ENCODE measurements around the gene RAPGEF6. TPM values are rescaled to one million over a fixed set of nuclear protein-coding genes. Genes with fewer than 3 reads are reported as not detected.
A peak's percentile ranks its signal among the peaks of the same experiment; 100 is the strongest.
"Not testable (repeated sequence)": the region's sequence is repeated elsewhere in the genome, so short reads cannot be mapped to it uniquely, and the experiment has no call there.

Gene RAPGEF6
- total RNA-seq (2014; rRNA removed; shearing (Covaris generic); ENCODE audit: low replicate concordance): 46.8 and 50.7 TPM in 2 replicates

GRCh38 chr5:131634996-131635683 is at the start of gene RAPGEF6:
Gene RAPGEF6 (minus strand): TSS chr5:131635229. CDS start chr5:131635030, 199 bp downstream.
- H3K9me3 ChIP-seq (ENCODE audit: low read length): no peaks in the 10 kb centered on the region
- H3K27ac ChIP-seq (ENCODE audit: low read length): peak within 1 kb of the TSS; percentile 98
- H3K9ac ChIP-seq (ENCODE audit: low read length): peak within 1 kb of the TSS; percentile 91
- no peak within 1 kb of the TSS; the same call in 1 of the 2 replicates for H2AFZ ChIP-seq (ENCODE audit: low read length)
- peaks cover 9% of the 10 kb centered on the region; the same call in 1 of the 2 replicates for H3K36me3 ChIP-seq (ENCODE audit: insufficient read depth, low read length)
- no peaks in the 10 kb centered on the region for H3K9me2 ChIP-seq (replicated peaks; ENCODE audit: insufficient read depth, low read length)
- H3K4me2 ChIP-seq (ENCODE audit: low read depth, low read length, poor library complexity, severe bottlenecking): peak within 1 kb of the TSS; percentile 98
- H3K79me2 ChIP-seq (ENCODE audit: low read length): peaks cover 49% of the 10 kb centered on the region
- no peaks in the 10 kb centered on the region for H3K27me3 ChIP-seq (ENCODE audit: low read length)
- peak; percentile 100 for DNase-seq
- peaks cover 56% of the 10 kb centered on the region for H3K4me1 ChIP-seq (ENCODE audit: low read length)
- H3K4me3 ChIP-seq (ENCODE audit: low read length): peak within 1 kb of the TSS; percentile 83
- no peaks in the 10 kb centered on the region for H4K20me1 ChIP-seq (ENCODE audit: insufficient read depth, low read depth, low read length)

- Histone ChIP-seq H3K4me3 (ENCODE audit: low read length) (no peak overlapping the region), H3K36me3 (ENCODE audit: insufficient read depth, low read length) (peaks cover 6% of the 10 kb centered on the region; the same call in 1 of the 2 replicates), H3K4me1 (ENCODE audit: low read length) (peaks cover 3% of the 10 kb centered on the region; the same call in 1 of the 2 replicates)
These were observed 49.6 kb upstream of the RAPGEF6 start for GRCh38 chr5:131684595-131684994.

GRCh38 chr5:131684051-131684450 is 49.0 kb upstream of the RAPGEF6 start:
- Histone ChIP-seq H3K9ac (ENCODE audit: low read length) (no peak overlapping the region), H3K27ac (ENCODE audit: low read length) (no peak overlapping the region), H3K4me1 (ENCODE audit: low read length) (peaks cover 3% of the 10 kb centered on the region; the same call in 1 of the 2 replicates), H3K9me2 (replicated peaks; ENCODE audit: insufficient read depth, low read length) (no peaks in the 10 kb centered on the region), H3K27me3 (ENCODE audit: low read length) (no peaks in the 10 kb centered on the region), H2AFZ (ENCODE audit: low read length) (no peak overlapping the region), H3K79me2 (ENCODE audit: low read length) (peaks cover 44% of the 10 kb centered on the region; the same call in 1 of the 2 replicates), H3K4me2 (ENCODE audit: low read depth, low read length, poor library complexity, severe bottlenecking) (no peak overlapping the region), H3K4me3 (ENCODE audit: low read length) (no peak overlapping the region), H3K36me3 (ENCODE audit: insufficient read depth, low read length) (peaks cover 6% of the 10 kb centered on the region; the same call in 1 of the 2 replicates), H3K9me3 (ENCODE audit: low read length) (no peaks in the 10 kb centered on the region), H4K20me1 (ENCODE audit: insufficient read depth, low read depth, low read length) (no peaks in the 10 kb centered on the region)
- no peak for DNase-seq

More at GRCh38 chr5:131684595-131684994, 49.6 kb upstream of the RAPGEF6 start:
- Histone ChIP-seq H2AFZ (ENCODE audit: low read length) (no peak overlapping the region), H3K9me2 (replicated peaks; ENCODE audit: insufficient read depth, low read length) (no peaks in the 10 kb centered on the region), H4K20me1 (ENCODE audit: insufficient read depth, low read depth, low read length) (no peaks in the 10 kb centered on the region), H3K9me3 (ENCODE audit: low read length) (no peaks in the 10 kb centered on the region), H3K79me2 (ENCODE audit: low read length) (peaks cover 44% of the 10 kb centered on the region; the same call in 1 of the 2 replicates), H3K9ac (ENCODE audit: low read length) (no peak overlapping the region), H3K27ac (ENCODE audit: low read length) (no peak overlapping the region), H3K27me3 (ENCODE audit: low read length) (no peaks in the 10 kb centered on the region), H3K4me2 (ENCODE audit: low read depth, low read length, poor library complexity, severe bottlenecking) (no peak overlapping the region)
- no peak for DNase-seq

- no peaks in the 10 kb centered on the region for H3K9me2 ChIP-seq (replicated peaks; ENCODE audit: insufficient read depth, low read length)
- no peaks in the 10 kb centered on the region for H3K27me3 ChIP-seq (ENCODE audit: low read length)
- no peaks in the 10 kb centered on the region for H4K20me1 ChIP-seq (ENCODE audit: insufficient read depth, low read depth, low read length)
- no peak for DNase-seq
- H2AFZ ChIP-seq (ENCODE audit: low read length): no peak overlapping the region
- H3K4me3 ChIP-seq (ENCODE audit: low read length): no peak overlapping the region
- H3K9me3 ChIP-seq (ENCODE audit: low read length): no peaks in the 10 kb centered on the region
- H3K4me1 ChIP-seq (ENCODE audit: low read length): peaks cover 3% of the 10 kb centered on the region; the same call in 1 of the 2 replicates
- peaks cover 10% of the 10 kb centered on the region; the same call in 1 of the 2 replicates for H3K36me3 ChIP-seq (ENCODE audit: insufficient read depth, low read length)
- H3K79me2 ChIP-seq (ENCODE audit: low read length): peaks cover 38% of the 10 kb centered on the region; the same call in 1 of the 2 replicates
- no peak overlapping the region for H3K4me2 ChIP-seq (ENCODE audit: low read depth, low read length, poor library complexity, severe bottlenecking)
- H3K9ac ChIP-seq (ENCODE audit: low read length): no peak overlapping the region
- H3K27ac ChIP-seq (ENCODE audit: low read length): no peak overlapping the region
These were observed 47.8 kb upstream of the RAPGEF6 start for GRCh38 chr5:131682826-131683225.

- H3K36me3 ChIP-seq (ENCODE audit: insufficient read depth, low read length): peaks cover 9% of the 10 kb centered on the region
These were observed 47.1 kb upstream of the RAPGEF6 start for GRCh38 chr5:131682175-131682574.

GRCh38 chr5:131679911-131680310 is 44.9 kb upstream of the RAPGEF6 start:
- H3K4me2 ChIP-seq (ENCODE audit: low read depth, low read length, poor library complexity, severe bottlenecking): no peak overlapping the region
- H3K9me3 ChIP-seq (ENCODE audit: low read length): no peaks in the 10 kb centered on the region
- no peak for DNase-seq
- peaks cover 15% of the 10 kb centered on the region for H3K36me3 ChIP-seq (ENCODE audit: insufficient read depth, low read length)
- H3K9ac ChIP-seq (ENCODE audit: low read length): no peak overlapping the region
- H3K4me1 ChIP-seq (ENCODE audit: low read length): no peaks in the 10 kb centered on the region
- H4K20me1 ChIP-seq (ENCODE audit: insufficient read depth, low read depth, low read length): no peaks in the 10 kb centered on the region
- no peak overlapping the region for H2AFZ ChIP-seq (ENCODE audit: low read length)
- no peak overlapping the region for H3K4me3 ChIP-seq (ENCODE audit: low read length)
- no peaks in the 10 kb centered on the region for H3K9me2 ChIP-seq (replicated peaks; ENCODE audit: insufficient read depth, low read length)
- no peak overlapping the region for H3K27ac ChIP-seq (ENCODE audit: low read length)
- H3K27me3 ChIP-seq (ENCODE audit: low read length): no peaks in the 10 kb centered on the region
- H3K79me2 ChIP-seq (ENCODE audit: low read length): 0 out of 2 replicates have a peak, but pooled peaks cover 27% of the 10 kb centered on the region

More at GRCh38 chr5:131682175-131682574, 47.1 kb upstream of the RAPGEF6 start:
- H2AFZ ChIP-seq (ENCODE audit: low read length): no peak overlapping the region
- no peak overlapping the region for H3K4me3 ChIP-seq (ENCODE audit: low read length)
- H4K20me1 ChIP-seq (ENCODE audit: insufficient read depth, low read depth, low read length): no peaks in the 10 kb centered on the region
- no peaks in the 10 kb centered on the region for H3K9me2 ChIP-seq (replicated peaks; ENCODE audit: insufficient read depth, low read length)
- no peak for DNase-seq
- peaks cover 32% of the 10 kb centered on the region; the same call in 1 of the 2 replicates for H3K79me2 ChIP-seq (ENCODE audit: low read length)
- no peaks in the 10 kb centered on the region for H3K27me3 ChIP-seq (ENCODE audit: low read length)
- H3K4me1 ChIP-seq (ENCODE audit: low read length): peaks cover 3% of the 10 kb centered on the region; the same call in 1 of the 2 replicates
- no peak overlapping the region for H3K4me2 ChIP-seq (ENCODE audit: low read depth, low read length, poor library complexity, severe bottlenecking)
- no peak overlapping the region for H3K9ac ChIP-seq (ENCODE audit: low read length)
- no peak overlapping the region for H3K27ac ChIP-seq (ENCODE audit: low read length)
- no peaks in the 10 kb centered on the region for H3K9me3 ChIP-seq (ENCODE audit: low read length)

- not testable (repeated sequence) for H3K9me2 ChIP-seq (replicated peaks; ENCODE audit: insufficient read depth, low read length)
These were observed 43.2 kb upstream of the RAPGEF6 start for GRCh38 chr5:131678273-131678672.

GRCh38 chr5:131677115-131677514 is 42.1 kb upstream of the RAPGEF6 start:
- no peaks in the 10 kb centered on the region for H3K27me3 ChIP-seq (ENCODE audit: low read length)
- no peak overlapping the region for H3K9ac ChIP-seq (ENCODE audit: low read length)
- H3K36me3 ChIP-seq (ENCODE audit: insufficient read depth, low read length): peaks cover 20% of the 10 kb centered on the region
- no peak for DNase-seq
- no peaks in the 10 kb centered on the region for H3K9me3 ChIP-seq (ENCODE audit: low read length)
- H3K79me2 ChIP-seq (ENCODE audit: low read length): 0 out of 2 replicates have a peak, but pooled peaks cover 11% of the 10 kb centered on the region
- no peaks in the 10 kb centered on the region for H4K20me1 ChIP-seq (ENCODE audit: insufficient read depth, low read depth, low read length)
- H2AFZ ChIP-seq (ENCODE audit: low read length): no peak overlapping the region
- H3K4me3 ChIP-seq (ENCODE audit: low read length): no peak overlapping the region
- no peak overlapping the region for H3K27ac ChIP-seq (ENCODE audit: low read length)
- H3K4me2 ChIP-seq (ENCODE audit: low read depth, low read length, poor library complexity, severe bottlenecking): no peak overlapping the region
- H3K4me1 ChIP-seq (ENCODE audit: low read length): no peaks in the 10 kb centered on the region; the same call in 1 of the 2 replicates
- H3K9me2 ChIP-seq (replicated peaks; ENCODE audit: insufficient read depth, low read length): no peaks in the 10 kb centered on the region

More at GRCh38 chr5:131678273-131678672, 43.2 kb upstream of the RAPGEF6 start:
- H3K4me1 ChIP-seq (ENCODE audit: low read length); H3K9me3 ChIP-seq (ENCODE audit: low read length); H2AFZ ChIP-seq (ENCODE audit: low read length); H3K9ac ChIP-seq (ENCODE audit: low read length); H3K27ac ChIP-seq (ENCODE audit: low read length); H3K4me3 ChIP-seq (ENCODE audit: low read length); H3K4me2 ChIP-seq (ENCODE audit: low read depth, low read length, poor library complexity, severe bottlenecking); H3K27me3 ChIP-seq (ENCODE audit: low read length); H4K20me1 ChIP-seq (ENCODE audit: insufficient read depth, low read depth, low read length); DNase-seq: not testable (repeated sequence)
- Histone ChIP-seq H3K79me2 (ENCODE audit: low read length) (0 out of 2 replicates have a peak, but pooled peaks cover 17% of the 10 kb centered on the region), H3K36me3 (ENCODE audit: insufficient read depth, low read length) (peaks cover 15% of the 10 kb centered on the region)
